AG10803 (cell line): Measurements from ENCODE around the gene HDGFL2.

Source experiments
- DNase-seq: peaks from one replicate; pipeline ENCODE4 v3.0.0; 2010; ENCODE audit warnings: low read depth
- H3K4me3 ChIP-seq: 2 replicates; pipeline ENCODE4 v1.5.1; 2011; ENCODE audit warnings: mild to moderate bottlenecking, low read length, control low read depth
- TF ChIP-seq, protein P1 (sequence below): conservative IDR thresholded peaks from 2 replicates; pipeline ENCODE4 v1.5.1; 2011; ENCODE audit warnings: mild to moderate bottlenecking, low read length, control low read depth, inconsistent platforms

Gene HDGFL2

DNA sequence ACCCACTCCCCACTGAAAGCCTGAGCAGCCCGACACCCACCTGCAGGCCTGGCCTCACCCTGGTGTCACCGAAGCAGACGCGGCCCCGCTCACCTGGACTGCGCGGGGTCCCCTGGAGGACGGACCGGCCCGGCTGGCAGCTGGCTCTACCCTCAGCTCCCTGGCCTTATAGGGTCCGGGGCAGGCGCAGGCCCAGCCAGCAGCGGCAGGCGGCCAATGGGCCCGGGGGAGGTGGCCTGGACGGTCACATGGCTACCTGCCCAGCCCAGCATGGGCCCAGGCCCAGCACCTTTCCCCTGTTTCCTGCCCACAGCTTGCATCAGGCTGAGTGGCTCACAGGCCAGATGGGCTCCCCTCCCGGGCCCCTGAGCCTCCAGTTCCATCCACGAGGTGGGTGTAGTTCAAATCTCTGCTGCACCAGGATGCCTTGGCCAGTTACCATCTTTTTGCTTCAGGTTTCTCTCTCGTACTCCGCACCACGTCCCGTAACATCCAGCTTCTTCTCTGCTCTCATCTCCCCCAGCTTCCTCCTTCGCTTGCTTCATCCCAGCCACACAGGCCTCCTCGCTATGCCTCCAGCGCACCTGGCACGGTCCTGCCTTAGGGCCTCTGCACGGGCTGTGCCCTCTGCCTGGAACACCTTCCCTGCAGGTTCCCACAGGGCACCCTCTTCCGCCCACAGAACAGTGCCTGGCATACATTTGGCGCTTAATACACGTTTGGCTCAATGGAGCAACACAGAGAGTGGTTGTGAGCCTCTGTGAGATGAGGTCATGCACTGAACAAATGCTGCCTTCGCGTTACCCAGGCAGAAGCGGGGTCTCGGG, 46.5 kb downstream of the HDGFL2 start, which contains the start of gene PLIN4:
TSS of gene PLIN4 (minus strand) at position 142 of the 827 bp plus-strand sequence. CDS start 214 bp downstream, outside the sequence.
- TF ChIP-seq, protein P1, sequence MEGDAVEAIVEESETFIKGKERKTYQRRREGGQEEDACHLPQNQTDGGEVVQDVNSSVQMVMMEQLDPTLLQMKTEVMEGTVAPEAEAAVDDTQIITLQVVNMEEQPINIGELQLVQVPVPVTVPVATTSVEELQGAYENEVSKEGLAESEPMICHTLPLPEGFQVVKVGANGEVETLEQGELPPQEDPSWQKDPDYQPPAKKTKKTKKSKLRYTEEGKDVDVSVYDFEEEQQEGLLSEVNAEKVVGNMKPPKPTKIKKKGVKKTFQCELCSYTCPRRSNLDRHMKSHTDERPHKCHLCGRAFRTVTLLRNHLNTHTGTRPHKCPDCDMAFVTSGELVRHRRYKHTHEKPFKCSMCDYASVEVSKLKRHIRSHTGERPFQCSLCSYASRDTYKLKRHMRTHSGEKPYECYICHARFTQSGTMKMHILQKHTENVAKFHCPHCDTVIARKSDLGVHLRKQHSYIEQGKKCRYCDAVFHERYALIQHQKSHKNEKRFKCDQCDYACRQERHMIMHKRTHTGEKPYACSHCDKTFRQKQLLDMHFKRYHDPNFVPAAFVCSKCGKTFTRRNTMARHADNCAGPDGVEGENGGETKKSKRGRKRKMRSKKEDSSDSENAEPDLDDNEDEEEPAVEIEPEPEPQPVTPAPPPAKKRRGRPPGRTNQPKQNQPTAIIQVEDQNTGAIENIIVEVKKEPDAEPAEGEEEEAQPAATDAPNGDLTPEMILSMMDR = no peak
- peak; percentile 39 for DNase-seq

DNA sequence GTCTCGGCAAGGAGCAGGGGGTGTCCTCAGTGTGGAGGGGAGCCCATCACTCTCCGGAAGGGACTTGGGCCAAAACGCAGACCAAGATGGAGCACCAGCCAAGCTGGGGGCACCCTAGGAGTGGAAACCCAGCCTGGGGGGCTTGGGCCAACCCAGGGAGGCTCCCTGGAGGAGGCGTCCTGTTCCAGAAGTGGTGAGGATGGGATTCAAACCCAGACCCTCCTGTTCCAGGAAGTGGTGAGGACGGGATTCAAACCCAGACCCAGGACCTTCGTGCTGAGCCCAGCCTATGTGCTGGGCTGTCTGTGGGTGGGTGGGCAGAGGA, 47.0 kb downstream of the HDGFL2 start:
- no peak overlapping the region for H3K4me3 ChIP-seq
- DNase-seq = no peak
- TF ChIP-seq, protein P1 = no peak

More for the DNA sequence above, 46.5 kb downstream of the HDGFL2 start, which contains the start of gene PLIN4:
- no peak within 1 kb of the TSS for H3K4me3 ChIP-seq

DNA sequence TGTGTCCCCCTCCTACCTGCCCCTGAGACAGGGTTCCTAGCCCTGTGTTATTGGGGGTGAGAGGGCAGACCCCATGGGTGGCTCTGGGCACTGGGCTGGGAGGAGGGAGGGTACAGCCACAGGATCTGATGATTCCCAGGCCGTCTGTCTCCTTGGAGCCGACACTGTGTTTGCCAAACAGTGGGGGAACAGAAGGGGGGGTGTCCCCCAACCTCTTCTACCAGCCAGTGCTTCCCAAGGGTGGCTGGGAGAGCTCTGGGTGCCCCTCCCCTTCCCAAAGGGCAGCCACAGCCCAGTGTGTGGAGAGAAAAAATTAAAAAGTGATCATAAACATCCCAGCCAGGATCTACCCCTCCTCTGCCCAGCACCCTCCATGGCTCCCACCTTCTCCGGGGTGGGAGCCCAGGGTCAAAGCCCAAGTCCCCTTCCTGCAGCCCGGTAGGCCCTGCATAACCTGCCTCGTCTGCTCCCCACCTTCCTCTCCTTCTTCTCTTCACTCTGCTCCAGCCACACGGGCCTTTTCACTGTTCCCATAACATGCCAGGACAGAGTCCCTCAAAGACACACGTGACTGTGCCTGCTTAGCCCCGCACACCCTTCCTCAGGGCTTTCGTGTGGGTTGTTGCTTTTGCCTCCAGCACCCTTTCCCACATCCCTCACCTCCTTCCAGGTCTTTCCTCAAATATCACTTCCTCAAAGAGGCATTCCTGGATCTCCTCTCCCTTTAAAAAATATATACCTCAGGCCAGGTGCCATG, 47.6 kb downstream of the HDGFL2 start:
- peak; percentile 34 for DNase-seq
- H3K4me3 ChIP-seq = no peak overlapping the region
- TF ChIP-seq, protein P1 = no peak

DNA sequence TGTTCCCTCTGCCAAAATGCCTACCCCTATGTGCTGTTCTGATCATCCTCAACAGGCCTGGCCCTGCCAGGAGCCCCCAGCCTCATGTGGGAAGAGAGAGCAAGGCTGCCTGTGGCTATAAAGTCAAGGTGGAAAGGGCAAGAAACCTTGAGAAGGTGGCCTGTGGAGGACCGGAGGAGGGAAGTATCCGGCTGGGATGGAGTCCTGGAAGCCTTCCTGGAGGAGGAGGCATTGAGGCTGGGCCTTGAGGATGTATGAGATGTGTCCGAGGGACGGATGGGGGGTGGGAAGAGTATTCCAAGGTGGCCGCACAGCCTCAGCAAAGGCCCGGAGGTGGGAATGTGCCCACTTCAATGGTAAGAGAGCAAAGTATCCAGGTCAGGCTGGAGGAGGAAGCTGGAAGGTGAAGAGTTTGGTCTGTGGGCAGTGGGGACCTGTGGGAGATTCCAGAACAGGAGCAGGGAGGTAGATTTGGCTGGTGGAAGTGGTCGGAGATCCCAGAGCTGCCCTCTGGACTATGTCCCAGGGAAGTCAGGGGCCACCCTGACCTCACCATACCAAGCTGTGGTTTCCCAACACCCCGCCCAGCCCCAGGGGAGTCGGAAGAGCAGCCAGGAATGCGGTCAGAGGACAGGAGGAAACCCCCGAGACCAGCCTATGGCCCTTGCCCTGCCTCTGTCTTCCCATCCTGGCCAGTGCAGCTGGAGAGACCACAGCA, 49.2 kb downstream of the HDGFL2 start:
- TF ChIP-seq, protein P1 = no peak
- DNase-seq = peak; percentile 24
- no peak overlapping the region for H3K4me3 ChIP-seq

DNA sequence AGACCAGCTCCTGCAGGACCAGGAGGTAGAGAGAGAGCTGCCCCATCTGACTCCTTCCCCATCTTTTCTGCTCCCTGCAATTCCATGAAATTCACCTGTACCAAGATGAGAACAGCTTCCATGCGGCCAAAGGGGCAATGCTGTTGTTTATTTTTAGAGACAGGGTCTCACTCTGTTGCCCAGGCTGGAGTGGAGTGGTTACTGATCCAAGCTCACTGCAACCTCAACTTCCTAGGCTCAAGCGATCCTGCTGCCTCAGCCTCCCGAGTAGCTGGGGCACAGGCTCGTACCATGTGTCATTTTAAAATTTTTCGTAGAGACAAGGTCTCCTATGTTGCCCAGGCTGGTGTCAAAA, 49.8 kb downstream of the HDGFL2 start:
- TF ChIP-seq, protein P1 = no peak
- H3K4me3 ChIP-seq = no peak overlapping the region
- no peak for DNase-seq

DNA sequence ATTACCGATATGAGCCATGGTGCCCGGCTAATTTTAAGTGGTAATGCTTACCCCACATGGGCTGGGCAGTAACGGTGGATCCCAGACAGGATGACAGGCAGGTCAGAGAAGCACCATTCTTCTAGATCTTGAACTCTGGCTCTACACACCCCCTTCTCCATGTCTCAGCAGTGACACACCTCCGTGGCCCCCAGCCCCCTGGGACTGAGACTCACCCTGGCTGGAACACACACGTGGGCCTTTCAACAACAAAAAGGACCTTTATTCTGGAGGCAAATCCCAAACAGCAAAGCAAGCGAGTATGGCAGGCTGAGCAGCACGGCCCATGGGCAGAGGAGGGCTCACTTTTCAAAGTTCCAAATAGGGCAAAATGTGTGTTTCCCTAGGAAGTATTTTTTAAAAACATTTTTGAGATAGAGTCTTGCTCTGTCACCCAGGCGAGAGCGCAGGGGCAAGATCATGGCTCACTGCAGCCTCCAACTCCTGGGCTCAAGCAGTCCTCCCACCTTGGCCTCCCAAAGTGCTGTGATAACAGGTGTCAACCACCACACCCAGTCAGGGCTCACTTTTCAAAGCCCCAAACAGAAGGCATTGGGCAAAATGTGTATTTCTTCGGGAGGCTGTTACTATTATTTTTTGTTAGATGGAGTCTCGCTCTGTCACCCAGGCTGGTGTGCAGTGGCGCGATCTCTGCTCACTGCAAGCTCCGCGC, 50.4 kb downstream of the HDGFL2 start:
- no peak for DNase-seq
- H3K4me3 ChIP-seq = no peak overlapping the region
- TF ChIP-seq, protein P1 = no peak
